T-cell (primary cell): ENCODE results near the gene ANO10. TPM values are rescaled to one million over a fixed set of nuclear protein-coding genes. Genes with fewer than 3 reads are reported as not detected.

Experiments
- ATAC-seq, 4 experiments: fragments of 200-7000 bp in 3 of 4; fragments of 150-1000 bp in 1 of 4; cut with Tn5 transposase; replicated peaks in 1 of 4; 1 replicate in 3 of 4; 2 replicates in 1 of 4; pipeline ENCODE4 v1.10.0; 2021; ENCODE audit warnings: moderate library complexity in 3 of 4, mild to moderate bottlenecking in 2 of 4, moderate number of reproducible peaks in 1 of 4
- CTCF ChIA-PET, 2 donors: fragments of 300-600 bp; sonication (Branson Sonifier 250); formaldehyde crosslinking; loops; one replicate each; lab custom pipeline; 2022; ENCODE audit warnings: antibody characterized with exemption in 2 of 2; lab: Charles Lee
- POLR2A ChIA-PET, 2 donors: fragments of 300-600 bp; sonication (Branson Sonifier 250); formaldehyde crosslinking; loops; one replicate each; lab custom pipeline; 2022; ENCODE audit warnings: antibody characterized with exemption in 2 of 2; lab: Charles Lee
- DNase-seq, 35 experiments: peaks; one replicate each; pipeline versions ENCODE4 v3.0.0 to v3.0.0-alpha.2; 2013 to 2023
- H3K27ac ChIP-seq: one replicate; pipeline ENCODE4 v1.5.1; 2013; ENCODE audit warnings: low read length
- H3K27me3 ChIP-seq, 2 experiments: replicated peaks in 1 of 2; 1 replicate in 1 of 2; 2 replicates in 1 of 2; pipeline versions ENCODE4 v1.6.1 to v1.7.0; 2013; ENCODE audit warnings: low read length in 1 of 2, mixed read lengths in 1 of 2; ENCODE audit not compliant: control insufficient read depth in 2 of 2, insufficient read depth in 2 of 2; ENCODE audit errors: extremely low read depth in 1 of 2
- H3K36me3 ChIP-seq, 2 donors: 1 replicate in 1 of 2; 2 replicates in 1 of 2; pipeline versions ENCODE4 v1.6.1 to v1.7.0; 2013; ENCODE audit warnings: low read length in 1 of 2; ENCODE audit not compliant: control insufficient read depth in 2 of 2, insufficient read depth in 1 of 2; ENCODE audit errors: extremely low read depth in 1 of 2
- H3K4me1 ChIP-seq, 2 experiments: 1 replicate in 1 of 2; 2 replicates in 1 of 2; pipeline versions ENCODE4 v1.6.1 to v1.7.0; 2013; ENCODE audit warnings: low read length in 2 of 2, mixed read lengths in 1 of 2; ENCODE audit not compliant: insufficient read depth in 2 of 2, control insufficient read depth in 1 of 2; ENCODE audit errors: extremely low read depth in 1 of 2
- H3K4me3 ChIP-seq, 2 donors: 1 replicate in 1 of 2; 2 replicates in 1 of 2; pipeline versions ENCODE4 v1.5.1 to v1.7.0; 2013; ENCODE audit warnings: mild to moderate bottlenecking in 2 of 2, low read length in 1 of 2, moderate library complexity in 1 of 2; ENCODE audit not compliant: control insufficient read depth in 1 of 2; ENCODE audit errors: extremely low read depth in 1 of 2
- H3K9me3 ChIP-seq: 2 replicates; pipeline ENCODE4 v1.7.0; 2013
- H3K27ac Mint-ChIP-seq, 2 donors: one replicate each; pipeline ENCODE4 v1.8.0; 2020 to 2021; ENCODE audit warnings: mild to moderate bottlenecking in 2 of 2, mixed read lengths in 2 of 2
- H3K27me3 Mint-ChIP-seq, 2 donors: one replicate each; pipeline ENCODE4 v1.8.0; 2021 to 2022; ENCODE audit warnings: mixed read lengths in 2 of 2
- H3K36me3 Mint-ChIP-seq: one replicate; pipeline ENCODE4 v1.8.0; 2021; ENCODE audit warnings: mixed read lengths
- H3K4me1 Mint-ChIP-seq, 3 donors: one replicate each; pipeline ENCODE4 v1.8.0; 2020 to 2022; ENCODE audit warnings: mixed read lengths in 3 of 3, mild to moderate bottlenecking in 1 of 3
- H3K4me3 Mint-ChIP-seq, 3 donors: one replicate each; pipeline ENCODE4 v1.8.0; 2020 to 2022; ENCODE audit warnings: mild to moderate bottlenecking in 3 of 3, mixed read lengths in 3 of 3, moderate library complexity in 3 of 3
- H3K9me3 Mint-ChIP-seq, 3 donors: one replicate each; pipeline ENCODE4 v1.8.0; 2020 to 2022; ENCODE audit warnings: mixed read lengths in 3 of 3
- WGBS: methylation state at CpG from one replicate; pipeline ENCODE4 v1.1.5; 2013; ENCODE audit warnings: missing lambda C conversion rate; ENCODE audit not compliant: insufficient coverage; 5-methylcytosine and 5-hydroxymethylcytosine counted together
- total RNA-seq, 35 experiments: library from RNA in 6 of 35; stranded (reverse) in 6 of 35; fragments of 120-200 nt in 1 of 35; gene quantifications; one replicate each; pipeline versions ENCODE4 v1.2.1 to v1.2.4 and lab custom pipeline; 2013 to 2026

ANO10 gene
- total RNA-seq, 5 donors from 2014 or later (not counting 1 experiment from before 2014, with no cell fraction given), result 8.4 to 12.3 (median 9.4) TPM

GRCh38 chr3:43326891-43327581 lies 294.8 kb downstream of the ANO10 start:
- H3K4me3 ChIP-seq, result no peak overlapping the region
- H3K36me3 Mint-ChIP-seq, result peaks cover 21% of the 10 kb centered on the region
- peak overlapping the region; percentile 21 to 64 (median 45) for H3K4me3 Mint-ChIP-seq
- peaks cover 0 to 3% of the 10 kb centered on the region in 2 donors for H3K36me3 ChIP-seq
- POLR2A ChIA-PET, result interaction anchor here (0.5 to 1.2 kb wide), 5 partner anchors 8 to 1365 kb away, joined by 3 to 11 read pairs (median 4); partner anchors contain the start of gene ULK4 (in 1 of the 2)
- peaks cover 27 to 40% of the 10 kb centered on the region in 2 experiments for H3K4me1 ChIP-seq
- no peaks in the 10 kb centered on the region for H3K27me3 Mint-ChIP-seq
- DNase-seq (no peak), ATAC-seq (peak; percentile 43 to 51 (median 47))
- no peaks in the 10 kb centered on the region for H3K27me3 ChIP-seq
- peak overlapping the region; percentile 53 for H3K27ac ChIP-seq
- H3K9me3 ChIP-seq, result no peaks in the 10 kb centered on the region
- peak overlapping the region; percentile 87 to 88 for H3K27ac Mint-ChIP-seq
- H3K9me3 Mint-ChIP-seq, result no peaks in the 10 kb centered on the region
- no CpG with 5 or more reads among the region's 3 CpGs for WGBS
- CTCF ChIA-PET, result interaction anchor here in 1 of 2 donors (0.5 to 1.1 kb wide), 5 partner anchors 8 to 34 kb away, joined by 3 to 4 read pairs (median 3); no protein-coding TSS in a partner anchor
- H3K4me1 Mint-ChIP-seq, result peaks cover 81 to 86% (median 84%) of the 10 kb centered on the region in 3 donors

- H3K36me3 Mint-ChIP-seq, result peaks cover 27% of the 10 kb centered on the region
- H3K4me3 Mint-ChIP-seq, result no peak overlapping the region
- H3K4me1 Mint-ChIP-seq, result peaks cover 79 to 92% (median 83%) of the 10 kb centered on the region in 3 donors
- no peak overlapping the region for H3K27ac ChIP-seq
- ChIA-PET POLR2A (no interaction called here), CTCF (no interaction called here)
- DNase-seq (no peak), ATAC-seq (no peak)
- 100% methylated on average over 1 of the region's 1 CpG for WGBS
- no peaks in the 10 kb centered on the region for H3K9me3 Mint-ChIP-seq
- H3K36me3 ChIP-seq, result peaks cover 3 to 15% of the 10 kb centered on the region in 2 donors
- H3K4me1 ChIP-seq, result peaks cover 40 to 43% of the 10 kb centered on the region in 2 experiments
- H3K27me3 Mint-ChIP-seq, result no peaks in the 10 kb centered on the region
- peak overlapping the region in 1 of 2 donors; percentile 11 for H3K27ac Mint-ChIP-seq
- H3K27me3 ChIP-seq, result no peaks in the 10 kb centered on the region
- H3K4me3 ChIP-seq, result no peak overlapping the region
- H3K9me3 ChIP-seq, result no peaks in the 10 kb centered on the region
These were observed 298.3 kb downstream of the ANO10 start for GRCh38 chr3:43323541-43323940.

GRCh38 chr3:43320288-43320687 lies 301.5 kb downstream of the ANO10 start:
- Histone ChIP-seq H3K9me3 (no peaks in the 10 kb centered on the region), H3K4me3 (no peak overlapping the region), H3K4me1 (peaks cover 28 to 46% of the 10 kb centered on the region in 2 experiments), H3K36me3 (peaks cover 3 to 15% of the 10 kb centered on the region in 2 donors), H3K27me3 (no peaks in the 10 kb centered on the region), H3K27ac (no peak overlapping the region)
- Mint-ChIP-seq H3K4me1 (peaks cover 79 to 92% (median 84%) of the 10 kb centered on the region in 3 donors), H3K9me3 (no peaks in the 10 kb centered on the region), H3K4me3 (peak overlapping the region in 1 of 3 donors; percentile 57), H3K27me3 (no peaks in the 10 kb centered on the region), H3K27ac (no peak overlapping the region), H3K36me3 (peaks cover 36% of the 10 kb centered on the region)
- 100% methylated on average over 2 of the region's 5 CpGs for WGBS
- DNase-seq, result no peak
- ATAC-seq, result no peak
- ChIA-PET CTCF (interaction anchor here (0.7 to 1.9 kb wide), 9 partner anchors 10 to 1236 kb away, joined by 3 to 7 read pairs (median 3); partner anchors contain the start of gene SNRK (in 1 of the 2)), POLR2A (interaction anchor here in 1 of 2 donors (1.0 to 1.1 kb wide), 2 partner anchors 14 to 20 kb away, joined by 3 to 4 read pairs; no protein-coding TSS in a partner anchor)

- no peaks in the 10 kb centered on the region for H3K27me3 ChIP-seq
- Mint-ChIP-seq H3K4me1 (peaks cover 79 to 92% (median 85%) of the 10 kb centered on the region in 3 donors), H3K4me3 (peak overlapping the region in 1 of 3 donors; percentile 57), H3K27ac (peak overlapping the region; percentile 45 to 61), H3K36me3 (peaks cover 36% of the 10 kb centered on the region), H3K9me3 (no peaks in the 10 kb centered on the region), H3K27me3 (no peaks in the 10 kb centered on the region)
- ATAC-seq, result no peak
- no CpG with 5 or more reads among the region's 3 CpGs for WGBS
- ChIA-PET CTCF (interaction anchor here in 1 of 2 donors (0.9 to 1.9 kb wide), 4 partner anchors 27 to 96 kb away, joined by 3 to 7 read pairs (median 4); no protein-coding TSS in a partner anchor), POLR2A (interaction anchor here (0.6 to 1.1 kb wide), 4 partner anchors 14 to 29 kb away, joined by 3 to 4 read pairs (median 3); no protein-coding TSS in a partner anchor)
- H3K4me1 ChIP-seq, result peaks cover 27 to 46% of the 10 kb centered on the region in 2 experiments
- DNase-seq, result no peak
- no peak overlapping the region for H3K4me3 ChIP-seq
- peaks cover 3 to 15% of the 10 kb centered on the region in 2 donors for H3K36me3 ChIP-seq
- H3K9me3 ChIP-seq, result no peaks in the 10 kb centered on the region
- H3K27ac ChIP-seq, result no peak overlapping the region
These were observed 302.0 kb downstream of the ANO10 start for GRCh38 chr3:43319794-43320193.

GRCh38 chr3:43319376-43319775 lies 302.4 kb downstream of the ANO10 start:
- CTCF ChIA-PET, result interaction anchor here in 1 of 2 donors (0.9 to 1.9 kb wide), 2 partner anchors 36 to 59 kb away, joined by 4 to 7 read pairs; no protein-coding TSS in a partner anchor
- no peaks in the 10 kb centered on the region for H3K9me3 ChIP-seq
- peaks cover 79 to 93% (median 85%) of the 10 kb centered on the region in 3 donors for H3K4me1 Mint-ChIP-seq
- no peaks in the 10 kb centered on the region for H3K9me3 Mint-ChIP-seq
- H3K27me3 Mint-ChIP-seq, result no peaks in the 10 kb centered on the region
- peaks cover 3 to 15% of the 10 kb centered on the region in 2 donors for H3K36me3 ChIP-seq
- H3K27ac ChIP-seq, result no peak overlapping the region
- DNase-seq, result no peak
- H3K27me3 ChIP-seq, result no peaks in the 10 kb centered on the region
- no peak overlapping the region for H3K4me3 ChIP-seq
- WGBS, result 100% methylated on average over 4 of the region's 6 CpGs
- peaks cover 36% of the 10 kb centered on the region for H3K36me3 Mint-ChIP-seq
- H3K4me3 Mint-ChIP-seq, result peak overlapping the region in 1 of 3 donors; percentile 57
- peaks cover 26 to 47% of the 10 kb centered on the region in 2 experiments for H3K4me1 ChIP-seq
- H3K27ac Mint-ChIP-seq, result peak overlapping the region in 1 of 2 donors; percentile 3
- POLR2A ChIA-PET, result interaction anchor here (0.6 to 1.0 kb wide), 4 partner anchors 8 to 29 kb away, joined by 3 read pairs; no protein-coding TSS in a partner anchor
- no peak for ATAC-seq
